ENCODE data around the gene MAGEA3.

DNA sequence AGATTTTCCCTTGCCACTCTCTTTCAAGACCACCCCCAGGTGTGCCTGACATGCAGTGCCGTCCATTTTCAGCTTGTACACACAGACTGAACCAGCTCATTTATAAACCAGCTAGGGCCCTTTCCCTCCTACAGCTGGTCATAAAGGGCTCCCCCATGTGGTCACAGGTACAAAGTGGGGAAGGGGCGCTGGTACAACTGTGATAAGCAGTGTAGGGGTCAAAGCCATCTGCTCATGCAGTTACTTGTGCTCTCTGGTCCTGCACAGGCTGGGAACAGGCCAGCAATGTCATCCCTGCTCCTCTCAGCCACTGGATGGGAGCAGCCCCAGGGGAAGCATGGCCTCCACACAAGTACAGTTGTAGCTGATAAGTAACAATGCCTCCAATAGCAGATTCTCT, 40.3 kb upstream of the MAGEA3 start:
- no peak for TF ChIP-seq POLR2AphosphoS5 (IDR thresholded peaks at IDR 0.05; ENCODE audit: borderline replicate concordance, low read depth, low read length)
- TF ChIP-seq EZH2 (IDR thresholded peaks at IDR 0.05): no peak
- no peak for TF ChIP-seq FOXP2 (optimal IDR thresholded peaks at IDR 0.05; ENCODE audit: control extremely low read depth, extremely low read length, insufficient read depth)

Measured in SK-N-MC (cell line).